Left renal pelvis (tissue), 4 donors: Measurements from ENCODE around the gene SHQ1. TPM values are rescaled to one million over a fixed set of nuclear protein-coding genes. Genes with fewer than 3 reads are reported as not detected.
"Not testable (repeated sequence)": the region's sequence is repeated elsewhere in the genome, so short reads cannot be mapped to it uniquely, and the experiment has no call there.

Experiments
- DNase-seq, 4 donors: peaks; one replicate each; pipeline ENCODE4 v3.0.0-alpha.2; 2013; ENCODE audit warnings: low read depth in 4 of 4, low spot score in 3 of 4
- polyA plus RNA-seq, 4 donors: library from polyadenylated mRNA; unstranded; fragments of 120-200 nt; gene quantifications; one replicate each; pipeline ENCODE4 v1.2.1, GENCODE V29; 2013; ENCODE audit not compliant: insufficient read length in 4 of 4

SHQ1 gene
- polyA plus RNA-seq, 4 donors = 17.4 to 25.8 (median 23.1) TPM

DNA sequence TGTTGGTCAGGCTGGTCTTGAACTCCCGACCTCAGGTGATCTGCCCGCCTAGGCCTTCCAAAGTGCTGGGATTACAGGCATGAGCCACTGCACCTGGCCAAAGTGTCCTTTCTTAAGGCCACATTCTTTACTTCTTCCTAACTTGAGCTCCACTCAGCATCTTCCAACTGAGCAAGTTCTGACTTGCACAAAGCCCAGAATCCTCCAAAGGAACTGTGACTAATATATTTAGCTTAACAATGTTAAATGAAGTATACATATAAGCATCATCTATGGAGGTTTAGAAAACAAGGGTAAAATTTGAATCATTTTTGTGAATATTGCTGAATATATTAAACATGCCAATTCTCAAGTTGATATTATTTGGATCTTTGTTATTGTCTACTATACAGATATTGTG is 93.7 kb downstream of the SHQ1 start:
- DNase-seq = no peak

DNA sequence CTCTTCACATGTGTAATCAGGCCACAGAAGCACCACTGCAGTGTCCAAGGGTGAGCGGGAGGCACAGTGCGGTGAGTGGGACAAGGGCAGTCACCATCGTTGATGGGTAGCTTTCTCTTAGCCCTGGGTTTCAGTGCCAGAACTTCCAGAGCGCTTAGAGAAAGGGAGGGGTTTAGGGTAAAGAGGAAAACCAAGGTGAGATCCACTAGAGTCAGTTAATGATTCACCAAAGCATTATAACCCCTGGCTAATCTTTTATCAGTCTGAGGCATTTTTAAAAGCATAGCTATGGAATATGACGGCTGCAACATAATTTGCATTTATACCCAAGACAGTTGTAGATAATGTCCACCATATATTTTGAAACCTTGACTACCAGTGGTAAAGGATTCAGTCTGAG is 94.8 kb downstream of the SHQ1 start:
- DNase-seq = no peak

DNA sequence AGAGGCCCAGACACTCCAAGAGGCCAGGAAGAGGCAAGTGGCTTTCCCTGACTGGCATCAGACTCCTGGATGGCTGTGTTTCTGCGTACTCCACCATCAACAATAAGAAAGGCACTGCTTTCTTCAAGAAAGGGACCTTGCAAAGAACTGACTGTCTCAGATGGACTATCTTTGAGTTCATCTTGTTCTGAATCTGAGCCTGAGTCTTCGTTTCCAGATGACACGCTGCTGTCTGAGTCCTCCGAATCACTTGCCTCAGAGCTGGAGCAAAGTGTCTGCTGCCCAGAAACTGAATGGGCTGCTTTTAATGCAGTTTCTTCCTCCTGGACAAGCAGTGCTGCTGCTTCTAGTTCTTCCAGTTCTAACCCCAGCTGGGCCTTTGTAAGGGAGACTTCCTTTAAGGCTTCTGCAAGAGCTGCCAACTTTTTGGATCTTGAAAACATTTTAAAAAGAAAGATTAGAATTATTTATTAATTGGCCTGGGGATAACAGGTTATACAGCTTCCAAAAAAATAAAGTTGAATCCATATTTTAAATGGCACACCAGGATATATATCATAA is 97.8 kb downstream of the SHQ1 start:
- DNase-seq = no peak

DNA sequence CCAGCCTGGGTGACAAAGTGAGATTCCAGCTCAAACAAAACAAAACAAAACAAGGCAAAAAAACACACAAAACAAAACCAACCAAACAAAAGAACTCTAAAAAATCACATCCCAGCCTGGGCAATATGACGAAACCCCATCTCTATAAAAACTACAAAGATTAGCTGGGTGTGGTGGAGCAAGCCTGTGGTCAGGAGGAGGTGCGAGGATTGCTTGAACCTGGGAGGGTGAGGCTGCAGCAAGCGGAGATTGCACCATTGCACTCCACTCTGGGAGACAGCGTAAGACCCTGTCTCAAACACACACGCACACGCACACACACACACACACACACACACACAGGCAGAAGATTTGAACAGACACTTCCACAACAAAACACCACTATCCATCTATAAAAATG is 99.6 kb downstream of the SHQ1 start:
- DNase-seq = no peak

DNA sequence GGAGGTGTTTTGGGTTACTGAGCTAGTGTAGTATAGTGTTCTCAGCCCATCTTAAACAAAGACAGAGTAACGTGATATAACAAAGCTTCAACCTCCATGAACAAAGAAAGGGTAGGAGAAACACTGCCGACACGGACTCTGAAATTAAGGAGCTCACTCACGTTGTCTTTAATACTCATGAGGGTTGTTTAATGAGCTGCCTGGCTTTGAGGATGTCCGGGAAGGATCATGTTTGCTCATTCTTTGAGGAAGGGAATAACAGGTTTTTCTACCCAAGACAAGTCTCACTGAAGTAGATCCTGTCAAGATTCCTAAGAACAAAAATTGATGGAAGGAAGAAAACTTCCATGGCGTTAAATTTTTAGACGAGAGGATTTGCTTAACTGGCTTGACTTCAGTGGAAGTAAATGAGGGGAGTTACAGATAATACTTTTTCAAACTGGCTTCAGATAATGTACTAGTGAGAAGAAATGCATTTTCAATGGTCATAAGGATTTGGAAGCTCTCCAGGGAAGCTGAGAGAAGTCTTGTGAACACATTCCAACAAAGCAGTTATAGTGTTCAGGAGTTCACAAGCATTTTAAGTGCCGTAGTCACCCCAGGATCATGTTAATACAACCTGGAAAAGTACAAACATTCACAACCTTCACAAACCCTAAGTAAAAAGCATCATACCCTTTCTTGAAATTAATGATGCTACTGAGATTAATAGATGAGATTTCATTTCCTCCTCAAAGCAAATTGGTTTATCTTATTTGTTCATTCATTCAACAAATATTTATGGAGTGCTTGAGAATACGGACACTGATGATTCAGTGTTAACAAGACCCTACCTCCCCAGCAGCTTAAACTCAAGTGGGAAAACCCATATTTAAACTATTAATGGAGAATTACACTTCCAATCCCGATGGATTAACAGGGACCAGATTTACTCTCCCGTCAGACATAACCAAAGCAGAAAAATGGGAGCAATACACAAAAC is 101.5 kb downstream of the SHQ1 start:
- DNase-seq = no peak

DNA sequence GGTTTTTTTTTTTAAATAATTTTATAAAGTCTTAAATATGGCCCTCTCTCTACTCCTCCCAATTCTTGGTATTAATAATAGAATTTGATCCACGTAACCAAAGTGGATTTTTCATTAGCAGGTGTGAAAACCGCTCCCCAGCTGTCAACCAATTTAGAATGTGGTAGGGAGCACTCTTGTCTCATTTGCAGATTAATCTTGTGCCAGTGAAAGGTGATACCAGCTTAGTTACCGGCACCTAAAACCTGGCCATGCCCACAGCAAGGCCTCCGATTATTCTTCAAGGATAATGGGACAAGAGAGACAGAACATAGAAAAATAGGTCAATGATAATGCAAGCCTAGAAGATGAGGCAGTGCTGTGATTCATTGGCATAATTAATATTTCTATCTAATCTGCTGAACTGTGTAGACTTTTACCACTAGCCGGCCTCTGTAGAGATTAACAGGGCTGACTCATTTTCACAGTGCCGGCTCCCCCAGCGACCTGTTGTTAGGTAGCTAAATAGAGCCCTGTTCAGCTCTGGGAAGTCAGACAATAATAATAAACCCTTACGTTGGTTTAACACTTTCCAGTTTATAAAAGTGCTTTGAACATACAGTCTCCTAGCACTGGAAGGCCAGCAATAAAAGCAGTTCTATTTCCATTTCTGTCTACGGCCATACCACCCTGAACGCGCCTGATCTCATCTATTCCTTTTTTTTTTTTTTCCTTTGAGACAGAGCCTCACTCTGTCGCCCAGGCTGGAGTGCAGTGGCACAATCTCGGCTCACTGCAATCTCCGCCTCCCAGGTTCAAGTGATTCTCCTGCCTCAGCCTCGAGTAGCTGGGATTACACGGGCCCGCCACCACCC is 102.9 kb downstream of the SHQ1 start:
- no peak for DNase-seq

DNA sequence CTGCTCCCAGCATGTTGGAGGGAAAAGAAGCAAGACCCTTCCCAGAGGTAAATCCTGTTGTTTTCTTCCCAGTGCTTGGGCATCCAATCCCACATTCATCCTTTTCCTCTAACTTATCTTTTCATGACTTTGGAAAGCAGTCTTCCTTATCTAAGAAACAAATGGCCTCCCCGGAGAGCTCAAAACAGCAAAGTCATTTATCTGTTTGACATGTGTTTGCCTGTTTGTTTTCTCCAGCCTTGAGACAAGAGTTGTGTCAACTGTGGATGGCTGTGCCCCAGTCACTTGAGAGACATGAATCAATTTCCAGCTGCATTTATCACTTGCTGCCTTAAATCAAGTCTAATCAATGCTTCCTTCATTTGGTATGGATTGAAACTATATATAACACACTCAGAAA is 103.9 kb downstream of the SHQ1 start:
- no peak for DNase-seq

DNA sequence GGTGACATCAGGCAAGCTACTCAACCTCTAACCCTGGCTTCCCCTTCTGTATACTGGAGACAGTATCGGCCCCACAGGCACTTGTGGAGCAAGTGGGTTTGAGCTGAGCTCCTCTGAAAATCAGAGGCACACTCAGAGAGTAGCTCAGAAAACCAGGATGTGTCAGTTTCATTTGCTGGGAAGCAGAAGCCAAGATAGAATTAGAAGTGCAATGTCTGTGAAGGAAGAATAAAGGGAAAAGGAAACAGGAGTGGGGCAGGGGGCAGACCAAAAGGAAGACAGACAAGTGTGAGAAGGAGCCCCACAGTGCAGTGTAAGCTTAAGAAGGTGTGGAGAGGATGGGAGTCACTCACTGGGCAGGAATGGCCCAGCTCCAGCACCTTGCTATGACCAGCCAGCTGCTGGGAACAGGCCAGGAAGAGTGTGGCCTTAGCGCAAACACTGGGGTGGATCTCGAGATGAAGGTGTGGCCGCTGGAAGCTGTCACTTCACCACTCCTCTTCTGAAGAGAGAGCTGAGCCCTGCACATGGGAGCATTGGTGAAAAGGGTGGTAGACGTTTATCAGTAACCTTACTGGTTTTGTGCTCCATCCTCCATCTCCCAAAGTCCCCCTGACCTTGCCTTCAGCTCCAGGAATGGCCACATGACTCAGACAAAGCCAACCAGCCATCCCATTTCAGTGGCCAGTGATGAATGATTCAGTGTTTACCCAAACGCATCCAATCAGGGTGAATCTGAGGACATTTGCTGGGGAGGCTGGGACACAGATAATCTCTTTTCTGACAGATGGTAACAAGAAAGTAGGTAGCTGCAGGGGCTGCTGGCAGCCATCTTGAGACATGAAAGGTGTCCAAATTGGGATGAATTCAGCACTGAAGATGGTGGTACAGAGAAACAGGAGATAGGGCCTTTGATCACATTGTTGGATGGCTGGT is 108.4 kb downstream of the SHQ1 start:
- DNase-seq = no peak

DNA sequence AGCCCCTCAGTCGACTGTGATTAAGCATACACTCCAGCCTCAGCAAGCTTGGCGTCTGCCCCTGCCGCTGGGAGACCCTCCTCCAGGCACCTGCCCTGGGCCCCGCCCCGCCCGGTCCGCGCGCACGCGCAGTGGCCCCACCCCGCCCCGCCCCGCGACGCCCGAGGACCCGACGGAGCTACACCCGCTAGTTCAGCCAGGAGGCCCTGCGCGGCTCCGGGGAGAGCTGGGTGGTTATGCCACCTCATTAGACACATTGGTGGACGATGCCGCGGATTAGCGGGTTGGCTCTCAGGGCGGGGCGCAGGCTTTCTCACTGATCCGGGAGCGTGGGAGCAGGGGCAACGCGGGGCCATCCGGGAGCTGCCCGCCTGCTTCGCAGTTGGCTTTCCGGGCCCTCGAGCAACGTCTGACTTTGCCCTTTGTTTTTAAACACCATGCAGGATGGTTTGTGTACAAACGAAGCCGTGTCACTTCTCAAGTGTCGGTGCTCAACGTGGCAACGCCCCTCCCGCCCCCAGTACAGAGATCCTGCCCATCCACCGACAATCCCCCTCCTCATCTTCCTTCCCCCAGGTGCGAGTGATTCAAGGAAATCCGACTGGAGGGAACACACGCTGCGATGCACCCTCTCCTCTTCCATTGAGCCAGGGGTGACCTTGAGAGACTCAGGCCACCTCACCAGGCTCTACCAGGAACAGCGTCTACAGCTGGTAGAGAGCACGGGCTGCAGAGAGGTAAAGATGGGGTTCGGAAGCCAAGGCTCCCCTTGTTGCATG is 109.3 kb downstream of the SHQ1 start:
- no peak for DNase-seq

DNA sequence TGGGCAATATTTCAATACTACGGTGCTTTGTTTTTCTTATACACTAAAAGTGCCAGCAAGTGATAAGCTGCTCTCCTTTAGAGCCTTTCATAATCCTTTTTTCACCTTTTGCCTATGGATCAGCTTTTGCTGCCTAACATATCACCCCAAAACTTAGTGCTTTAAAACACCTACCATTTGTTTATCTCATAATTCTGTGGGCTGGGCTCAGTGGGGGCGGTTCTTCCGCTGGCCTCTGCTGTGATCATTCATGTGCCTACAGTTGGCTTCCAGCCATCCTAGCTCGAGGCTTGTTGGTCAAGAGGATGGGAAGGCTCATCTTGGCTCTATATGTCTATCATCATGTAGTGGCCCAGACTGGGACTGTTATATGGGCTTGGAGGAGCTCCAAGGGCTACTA is 113.2 kb downstream of the SHQ1 start:
- DNase-seq = not testable (repeated sequence)

DNA sequence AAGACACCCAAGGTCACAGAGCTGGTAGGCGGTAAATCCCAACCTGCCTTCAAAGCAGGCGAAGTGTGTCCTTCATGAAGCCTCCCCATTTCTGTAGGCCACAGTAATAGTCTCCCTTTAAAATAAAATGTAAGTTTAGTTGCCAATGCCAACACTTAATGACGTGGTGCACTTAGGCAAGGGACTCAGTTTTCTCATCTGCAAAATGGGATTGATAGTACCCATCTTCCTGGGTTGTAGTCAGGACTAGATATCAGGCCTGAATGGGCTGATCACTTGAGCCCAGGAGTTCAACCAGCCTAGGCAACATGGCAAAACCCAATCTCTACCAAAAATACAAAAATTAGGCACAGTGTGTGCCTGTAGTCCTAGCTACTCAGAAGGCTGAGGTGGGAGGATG is 114.6 kb downstream of the SHQ1 start:
- DNase-seq = no peak

DNA sequence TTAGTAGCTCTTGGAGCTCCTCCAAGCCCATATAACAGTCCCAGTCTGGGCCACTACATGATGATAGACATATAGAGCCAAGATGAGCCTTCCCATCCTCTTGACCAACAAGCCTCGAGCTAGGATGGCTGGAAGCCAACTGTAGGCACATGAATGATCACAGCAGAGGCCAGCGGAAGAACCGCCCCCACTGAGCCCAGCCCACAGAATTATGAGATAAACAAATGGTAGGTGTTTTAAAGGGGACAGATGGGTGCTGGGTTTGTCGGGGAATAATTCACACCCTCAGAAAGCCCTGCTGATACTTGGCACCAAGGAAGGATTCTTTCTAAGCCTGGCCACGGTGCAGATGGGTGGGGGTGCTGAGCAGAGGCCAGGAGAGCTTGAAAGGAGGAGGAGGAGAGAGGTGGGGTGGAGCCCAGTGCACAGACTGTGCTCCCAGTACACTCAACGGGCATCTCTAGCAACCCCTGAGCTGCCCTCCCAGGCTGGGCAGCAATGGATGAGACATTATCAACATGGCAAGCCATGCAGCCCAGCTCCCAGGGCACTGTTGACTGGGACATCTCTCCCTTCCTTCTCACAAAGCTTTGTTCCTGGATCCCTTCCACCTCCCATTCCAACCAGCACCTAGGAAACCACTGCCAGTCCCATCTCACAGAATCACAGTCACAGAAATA is 115.4 kb downstream of the SHQ1 start:
- DNase-seq = not testable (repeated sequence)

DNA sequence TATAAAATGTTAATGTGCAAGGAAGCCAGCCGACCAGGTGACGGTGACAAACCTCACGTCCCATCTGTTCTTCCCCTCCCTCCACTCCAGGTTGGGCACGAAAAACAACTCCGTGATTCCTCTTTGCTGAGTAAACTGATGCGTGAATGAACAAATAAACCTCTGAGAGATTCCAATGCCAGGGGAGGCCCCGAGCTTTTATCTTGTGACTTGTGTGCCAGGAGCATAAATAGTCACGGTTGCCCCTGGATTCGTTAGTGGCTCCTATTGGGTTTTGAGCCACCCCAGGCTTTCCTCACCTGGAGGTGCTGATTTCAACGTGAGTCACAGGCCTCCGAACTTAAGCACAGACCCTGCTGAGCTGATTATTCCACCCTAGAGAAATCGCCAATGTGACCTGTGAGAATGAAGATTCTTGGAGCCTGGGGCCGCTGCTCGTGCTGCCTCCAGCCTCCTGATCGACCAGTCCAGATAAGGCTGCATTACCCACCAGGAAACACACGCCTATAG is 119.2 kb downstream of the SHQ1 start:
- DNase-seq = no peak

DNA sequence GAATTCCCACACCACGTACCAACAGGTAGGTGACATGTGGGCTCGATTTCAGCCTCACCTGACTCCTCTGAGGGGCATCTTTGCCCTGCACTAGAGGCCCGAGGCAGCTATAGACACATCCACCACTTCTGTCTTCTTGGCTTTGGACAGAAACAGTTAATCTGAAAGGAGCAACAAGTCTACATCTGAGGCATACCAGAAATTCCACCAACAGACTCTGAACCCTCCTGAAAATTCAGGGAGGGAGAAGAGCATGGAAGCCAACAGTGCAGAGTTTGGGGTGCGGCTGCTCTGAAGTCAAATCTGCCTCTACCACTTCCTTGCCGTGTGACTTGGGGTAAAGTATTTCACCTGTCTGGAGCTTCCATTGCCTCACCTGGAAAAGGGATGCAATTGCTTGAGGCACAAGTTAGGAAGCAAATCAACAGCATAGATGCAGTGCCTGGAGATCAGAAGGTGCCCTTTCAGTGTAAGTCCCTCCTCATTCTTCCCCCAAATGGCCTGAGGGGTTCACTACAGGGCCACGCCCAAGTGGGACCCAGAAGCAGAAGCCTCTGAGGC is 119.8 kb downstream of the SHQ1 start:
- DNase-seq = no peak

DNA sequence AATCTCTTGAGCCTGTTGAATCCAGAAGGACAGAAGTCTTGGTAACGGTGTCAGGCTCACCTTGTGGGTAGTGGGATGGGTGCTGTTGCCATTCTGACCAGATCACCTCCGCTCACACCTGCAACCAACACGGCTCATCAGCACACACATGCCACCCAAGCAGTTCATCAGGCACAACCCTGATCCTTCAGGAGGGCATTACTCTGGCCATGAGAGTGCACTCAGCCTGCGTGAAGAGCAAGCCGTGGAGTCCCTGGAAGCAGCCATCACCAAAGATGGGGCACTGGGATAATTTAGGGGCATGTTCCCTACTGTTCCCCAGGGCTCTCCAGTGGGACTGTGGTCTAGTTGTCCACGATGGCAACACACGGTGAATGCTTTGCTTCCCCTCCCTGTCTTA is 120.5 kb downstream of the SHQ1 start:
- no peak for DNase-seq

DNA sequence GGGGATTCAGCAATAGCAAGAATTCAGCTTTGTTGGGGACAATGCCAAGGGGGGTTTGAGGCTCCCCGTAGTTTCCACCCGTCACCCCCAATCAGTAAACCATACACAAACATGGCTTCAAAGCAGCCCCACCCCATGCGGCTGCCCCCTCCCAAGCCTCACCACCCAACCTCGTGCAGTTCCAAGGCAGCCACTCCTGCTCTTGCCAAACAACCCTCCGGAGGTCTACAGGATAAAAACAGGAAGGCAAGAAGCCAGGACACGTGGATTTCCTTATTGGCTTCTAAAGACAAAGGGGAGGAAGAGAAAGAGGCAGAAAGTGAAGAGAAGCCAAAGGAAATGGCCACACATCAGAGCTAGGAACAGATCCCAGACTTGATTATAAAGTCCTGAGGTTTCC is 121.1 kb downstream of the SHQ1 start:
- no peak for DNase-seq

DNA sequence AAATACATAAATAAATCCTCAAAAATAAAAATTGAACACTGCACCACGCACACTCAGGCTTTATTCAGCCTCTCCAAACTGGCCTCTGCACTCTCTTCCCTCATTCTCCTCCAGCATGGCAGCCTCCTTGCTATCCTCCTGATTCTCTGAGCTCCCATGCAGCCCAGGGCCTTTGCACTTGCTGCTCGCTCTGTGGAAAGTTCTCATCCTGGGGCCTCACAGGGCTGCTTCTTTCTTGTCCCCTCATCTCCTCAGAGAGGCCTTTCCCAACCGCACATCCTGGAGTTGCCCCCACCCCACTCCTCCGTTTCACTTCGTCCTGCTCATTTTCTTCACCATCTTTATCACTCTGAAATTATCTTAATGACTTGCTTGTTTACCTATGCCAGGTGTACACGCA is 123.0 kb downstream of the SHQ1 start:
- DNase-seq = no peak

DNA sequence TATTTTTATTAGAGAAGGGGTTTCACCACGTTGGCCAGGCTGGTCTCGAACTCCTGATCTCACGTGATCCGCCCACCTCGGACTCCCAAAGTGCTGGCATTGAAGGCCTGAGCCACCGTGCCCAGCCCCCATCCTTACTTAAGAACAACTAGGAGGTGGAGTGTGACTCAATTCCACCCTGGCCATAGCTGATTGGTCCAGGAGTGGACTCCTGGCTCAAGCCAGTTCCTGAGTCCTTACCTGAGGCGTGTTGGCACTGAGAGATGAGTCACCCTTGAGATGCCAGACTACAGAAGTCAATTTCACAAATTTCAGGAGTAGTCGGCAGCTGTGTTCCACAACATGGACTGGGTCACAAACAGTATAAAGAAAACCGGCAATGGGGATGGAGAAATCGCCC is 124.2 kb downstream of the SHQ1 start:
- DNase-seq = no peak
